PFSK-1 (cell line): ENCODE results near the gene PLXND1.

ENCODE experiments used
- FOXP2 ChIP-seq: optimal IDR thresholded peaks from 2 replicates; pipeline ENCODE3; 2011; ENCODE audit warnings: borderline replicate concordance, control low read depth, inconsistent platforms; ENCODE audit not compliant: insufficient read depth; ENCODE audit errors: extremely low read length, extremely low read depth
- POLR2AphosphoS5 ChIP-seq: IDR thresholded peaks from 2 replicates; pipeline ENCODE4 v1.6.1; 2012; ENCODE audit warnings: low read depth, mild to moderate bottlenecking, control low read depth, low read length, moderate library complexity
- SIN3A ChIP-seq: IDR thresholded peaks from 2 replicates; pipeline ENCODE4 v1.6.1; 2012; ENCODE audit warnings: mild to moderate bottlenecking, low read length, moderate library complexity, borderline replicate concordance; ENCODE audit not compliant: insufficient read depth
- TAF1 ChIP-seq: IDR thresholded peaks from 2 replicates; pipeline ENCODE4 v1.6.1; 2012; ENCODE audit warnings: low read length, control low read depth, borderline replicate concordance; ENCODE audit not compliant: insufficient read depth
- TF ChIP-seq, protein P1 (sequence below), 2 experiments: IDR thresholded peaks; 2 replicates each; pipeline versions ENCODE4 v1.6.1 to v1.8.0; 2011 to 2012; ENCODE audit warnings: low read depth in 2 of 2, low read length in 2 of 2, control low read depth in 1 of 2, inconsistent platforms in 1 of 2, mild to moderate bottlenecking in 1 of 2, moderate library complexity in 1 of 2; ENCODE audit not compliant: insufficient read depth in 1 of 2

Gene PLXND1

DNA sequence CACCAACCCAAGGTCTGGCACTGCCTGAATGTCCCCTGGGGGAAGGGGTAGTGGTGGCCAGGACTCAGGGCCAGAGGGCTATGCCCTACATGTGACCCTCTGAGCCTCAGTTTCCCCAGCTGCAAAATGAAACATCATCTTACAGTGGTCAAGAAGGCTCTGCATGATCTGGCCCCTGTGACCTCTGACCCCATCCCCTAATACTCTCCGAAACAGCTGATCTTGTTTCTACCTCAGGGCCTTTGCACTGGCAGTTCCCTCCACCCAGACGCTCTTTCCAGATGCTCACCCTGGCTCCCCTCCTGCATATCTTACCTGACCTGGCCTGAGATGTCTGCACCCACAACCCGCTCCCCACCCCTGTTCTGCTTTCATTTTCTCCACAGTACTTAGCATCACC, 21.8 kb downstream of the PLXND1 start:
- no peak for TF ChIP-seq FOXP2
- no peak for TF ChIP-seq TAF1
- TF ChIP-seq, protein P1, sequence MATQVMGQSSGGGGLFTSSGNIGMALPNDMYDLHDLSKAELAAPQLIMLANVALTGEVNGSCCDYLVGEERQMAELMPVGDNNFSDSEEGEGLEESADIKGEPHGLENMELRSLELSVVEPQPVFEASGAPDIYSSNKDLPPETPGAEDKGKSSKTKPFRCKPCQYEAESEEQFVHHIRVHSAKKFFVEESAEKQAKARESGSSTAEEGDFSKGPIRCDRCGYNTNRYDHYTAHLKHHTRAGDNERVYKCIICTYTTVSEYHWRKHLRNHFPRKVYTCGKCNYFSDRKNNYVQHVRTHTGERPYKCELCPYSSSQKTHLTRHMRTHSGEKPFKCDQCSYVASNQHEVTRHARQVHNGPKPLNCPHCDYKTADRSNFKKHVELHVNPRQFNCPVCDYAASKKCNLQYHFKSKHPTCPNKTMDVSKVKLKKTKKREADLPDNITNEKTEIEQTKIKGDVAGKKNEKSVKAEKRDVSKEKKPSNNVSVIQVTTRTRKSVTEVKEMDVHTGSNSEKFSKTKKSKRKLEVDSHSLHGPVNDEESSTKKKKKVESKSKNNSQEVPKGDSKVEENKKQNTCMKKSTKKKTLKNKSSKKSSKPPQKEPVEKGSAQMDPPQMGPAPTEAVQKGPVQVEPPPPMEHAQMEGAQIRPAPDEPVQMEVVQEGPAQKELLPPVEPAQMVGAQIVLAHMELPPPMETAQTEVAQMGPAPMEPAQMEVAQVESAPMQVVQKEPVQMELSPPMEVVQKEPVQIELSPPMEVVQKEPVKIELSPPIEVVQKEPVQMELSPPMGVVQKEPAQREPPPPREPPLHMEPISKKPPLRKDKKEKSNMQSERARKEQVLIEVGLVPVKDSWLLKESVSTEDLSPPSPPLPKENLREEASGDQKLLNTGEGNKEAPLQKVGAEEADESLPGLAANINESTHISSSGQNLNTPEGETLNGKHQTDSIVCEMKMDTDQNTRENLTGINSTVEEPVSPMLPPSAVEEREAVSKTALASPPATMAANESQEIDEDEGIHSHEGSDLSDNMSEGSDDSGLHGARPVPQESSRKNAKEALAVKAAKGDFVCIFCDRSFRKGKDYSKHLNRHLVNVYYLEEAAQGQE (IDR thresholded peaks at IDR 0.05; ENCODE audit: insufficient read depth in 1 of 2, low read depth in 2 of 2, low read length in 2 of 2) = no peak
- no peak for TF ChIP-seq POLR2AphosphoS5
- TF ChIP-seq SIN3A = no peak

DNA sequence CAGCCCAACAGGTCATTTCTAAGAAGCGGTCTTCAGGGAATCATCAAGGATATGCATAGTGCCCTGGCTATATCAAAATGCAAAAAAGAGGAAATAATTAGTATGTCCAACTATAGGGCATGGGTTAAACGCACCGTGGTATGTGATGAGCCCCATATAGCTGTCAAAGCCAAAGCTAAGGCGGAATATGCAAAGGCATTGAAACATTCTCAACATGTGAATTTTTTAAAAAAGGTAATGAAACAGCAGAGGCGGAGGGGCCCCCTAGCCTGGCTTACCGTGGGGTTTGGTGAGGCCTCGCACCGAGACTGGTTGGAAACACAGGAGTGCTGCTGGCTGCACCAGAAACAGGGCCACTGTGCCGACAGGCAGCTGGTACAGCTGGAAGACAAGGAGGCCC, 23.2 kb downstream of the PLXND1 start:
- TF ChIP-seq FOXP2 (no peak), TAF1 (no peak), POLR2AphosphoS5 (no peak), SIN3A (no peak)
- TF ChIP-seq, protein P1 (IDR thresholded peaks at IDR 0.05; ENCODE audit: insufficient read depth in 1 of 2, low read depth in 2 of 2, low read length in 2 of 2) = no peak

DNA sequence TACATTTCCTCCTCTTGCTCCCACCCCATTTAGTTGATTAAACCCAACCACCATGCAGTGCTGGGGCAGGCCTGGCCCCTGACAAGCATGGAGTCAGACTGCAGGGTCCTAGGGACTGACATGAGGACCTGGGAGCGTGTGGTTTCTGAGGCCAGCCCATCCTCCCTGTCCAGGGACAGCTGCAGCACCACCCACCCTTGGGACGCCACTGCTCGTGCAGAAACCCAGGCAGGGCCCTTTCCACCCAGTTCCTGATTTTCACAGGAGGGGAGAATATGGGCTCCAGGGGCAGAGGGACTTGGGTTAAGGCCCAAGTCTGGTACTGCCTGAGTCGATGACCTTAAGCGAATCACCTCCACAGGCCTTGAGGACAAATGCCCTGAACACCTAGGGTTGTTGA, 23.7 kb downstream of the PLXND1 start:
- no peak for TF ChIP-seq TAF1
- TF ChIP-seq, protein P1 (IDR thresholded peaks at IDR 0.05; ENCODE audit: insufficient read depth in 1 of 2, low read depth in 2 of 2, low read length in 2 of 2) = no peak
- TF ChIP-seq SIN3A = no peak
- TF ChIP-seq FOXP2 = no peak
- TF ChIP-seq POLR2AphosphoS5 = no peak

DNA sequence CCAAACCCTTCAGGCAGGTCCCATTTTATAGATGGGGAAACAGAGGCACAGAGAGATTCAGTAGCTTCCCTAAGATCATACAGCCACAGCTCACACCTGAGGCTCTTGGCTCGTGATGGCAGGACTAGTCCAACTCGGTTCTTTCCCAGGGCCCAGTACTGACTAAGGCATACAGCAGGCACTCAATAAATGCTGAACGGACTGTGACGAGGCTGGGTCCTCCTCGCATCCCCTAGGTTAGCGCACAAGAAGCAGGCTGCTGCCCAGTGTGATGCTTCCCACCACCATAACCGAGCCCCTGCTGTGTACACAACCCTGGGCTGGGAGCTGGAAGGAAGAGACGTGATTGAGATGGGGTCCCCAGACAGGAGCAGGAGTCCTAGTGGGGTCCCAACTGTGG, 24.9 kb downstream of the PLXND1 start:
- TF ChIP-seq POLR2AphosphoS5 = no peak
- TF ChIP-seq FOXP2 = no peak
- no peak for TF ChIP-seq SIN3A
- no peak for TF ChIP-seq TAF1
- TF ChIP-seq, protein P1 (IDR thresholded peaks at IDR 0.05; ENCODE audit: insufficient read depth in 1 of 2, low read depth in 2 of 2, low read length in 2 of 2) = no peak

DNA sequence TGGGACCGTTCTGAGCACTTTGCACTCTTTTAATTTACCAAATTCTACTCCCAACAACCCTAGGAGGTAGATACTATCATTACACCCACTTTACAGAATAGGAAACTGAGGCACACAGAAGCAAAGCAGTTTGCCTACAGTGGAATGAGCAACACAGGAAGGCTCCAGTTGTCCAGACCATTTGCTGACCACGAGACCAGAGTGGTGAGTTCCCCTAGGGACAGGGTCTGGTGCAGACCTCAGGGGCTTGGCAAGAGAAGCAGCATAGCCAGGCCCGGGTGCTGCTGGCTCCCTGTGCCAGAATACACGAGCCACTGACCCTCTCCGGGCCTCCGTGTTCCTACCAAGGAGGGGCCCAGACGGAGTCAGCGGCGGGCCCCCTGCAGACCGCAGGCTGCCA, 26.5 kb downstream of the PLXND1 start:
- no peak for TF ChIP-seq TAF1
